ENCODE data around the gene PELI3.
A peak's percentile ranks its signal among the peaks of the same experiment; 100 is the strongest.

The PELI3 gene

DNA sequence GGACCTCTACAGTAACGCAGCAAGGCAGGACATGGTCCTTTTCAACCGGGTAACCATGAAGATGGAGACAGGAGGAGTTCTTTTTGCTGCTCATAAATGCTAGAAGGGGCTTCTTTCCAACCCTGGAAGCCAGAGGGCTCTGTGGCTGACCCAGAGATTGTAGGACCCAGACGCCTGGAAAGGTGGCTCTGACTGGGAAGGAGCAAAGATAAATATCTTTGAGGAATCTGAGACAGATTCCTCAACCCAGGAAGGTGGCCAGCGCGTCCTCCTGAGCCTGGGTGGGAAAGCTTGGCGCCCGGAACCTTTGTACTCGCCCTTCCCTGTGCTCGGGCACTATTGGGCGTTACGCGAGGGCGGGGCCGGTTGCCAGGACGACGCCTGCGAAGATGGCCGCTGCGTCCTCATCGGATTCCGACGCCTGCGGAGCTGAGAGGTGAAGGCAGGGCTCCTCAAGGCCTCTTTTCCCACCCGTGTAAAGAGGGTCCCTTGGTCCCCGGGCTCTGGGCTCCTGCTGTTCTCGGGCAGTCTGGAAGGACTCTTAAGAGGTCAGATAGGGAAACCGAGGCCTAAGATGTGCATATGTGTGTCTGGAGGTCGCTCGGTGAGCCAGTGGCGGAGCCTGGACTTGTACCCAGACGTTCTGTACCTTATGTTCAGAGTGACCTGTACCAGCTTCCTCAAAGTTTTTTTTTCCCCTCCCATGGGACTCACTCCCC, 43.7 kb downstream of the PELI3 start, which contains the start of gene BBS1:
Gene BBS1 (plus strand): TSS at position 365 of the 719 bp plus-strand sequence. CDS start 25 bp downstream, at position 390.
- peak; percentile 82 for DNase-seq

GRCh38 chr11:66510990-66511339, 44.3 kb downstream of the PELI3 start:
- no peak for DNase-seq

DNA sequence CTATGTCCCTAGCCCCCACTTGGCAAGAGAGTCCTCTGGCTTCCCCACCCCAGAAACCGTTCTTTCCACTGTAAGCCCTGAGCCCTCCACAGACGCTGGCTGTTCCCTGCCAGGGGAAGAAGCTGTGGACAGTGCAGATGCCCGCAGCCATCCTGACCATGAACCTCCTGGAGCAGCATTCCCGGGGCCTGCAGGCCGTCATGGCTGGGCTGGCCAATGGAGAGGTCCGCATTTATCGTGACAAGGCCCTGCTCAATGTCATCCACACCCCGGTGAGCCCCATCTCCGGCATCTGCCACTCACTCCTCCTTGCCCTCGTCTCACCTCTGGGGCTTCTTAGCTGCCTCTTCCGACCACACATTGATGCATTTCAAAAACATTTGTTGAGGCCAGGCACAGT, 56.9 kb downstream of the PELI3 start:
- DNase-seq: no peak

DNA sequence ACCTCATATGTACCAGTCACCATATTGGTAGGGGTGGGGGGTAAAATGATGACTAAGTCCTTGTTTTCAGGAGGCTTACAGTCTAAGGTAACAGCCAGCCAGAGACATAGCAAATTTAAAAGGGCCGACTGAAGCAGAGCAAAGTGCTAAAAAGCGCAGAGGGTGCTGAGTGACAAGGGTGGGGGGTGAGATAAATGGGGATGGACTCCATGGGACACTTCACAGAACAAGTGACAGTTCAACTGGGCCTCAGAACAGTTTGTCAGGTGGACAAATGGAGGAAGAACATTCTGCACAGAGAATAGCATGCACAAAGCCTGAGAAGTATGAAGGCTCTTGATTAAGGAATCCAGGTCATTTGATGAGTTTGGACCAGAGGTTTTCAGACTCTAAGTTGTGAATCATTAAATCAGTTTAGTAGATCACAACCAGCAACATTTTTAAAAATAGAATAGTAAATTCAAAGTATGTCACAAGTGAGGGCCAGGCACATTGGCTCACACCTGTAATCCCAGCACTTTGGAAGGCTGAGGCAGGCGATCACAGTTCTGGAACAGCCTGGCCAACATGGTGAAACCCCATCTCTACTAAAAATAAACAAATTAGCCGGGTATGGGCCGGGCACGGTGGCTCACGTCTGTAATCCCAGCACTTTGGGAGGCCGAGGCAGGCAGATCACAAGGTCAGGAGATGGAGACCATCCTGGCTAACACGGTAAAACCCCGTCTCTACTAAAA, 57.8 kb downstream of the PELI3 start:
- DNase-seq: no peak

Data from activated CD4-positive, alpha-beta T cell treated with anti-CD3 and anti-CD28 coated beads, Interleukin-10, Interleukin-2, amounts not matched to agents 100 ng/mL and 50 ng/mL, durations not matched to agents 16 hours and 8 hours (primary cell).